ENCODE measurements around the gene POLG.
A peak's percentile ranks its signal among the peaks of the same experiment; 100 is the strongest.

Gene POLG

GRCh38 chr15:89356634-89357298 lies 22.1 kb upstream of the POLG start:
- peak; percentile 18 for DNase-seq

GRCh38 chr15:89353991-89354390 lies 19.4 kb upstream of the POLG start:
- DNase-seq, result no peak

GRCh38 chr15:89352476-89352875 lies 17.9 kb upstream of the POLG start:
- DNase-seq, result no peak

GRCh38 chr15:89349206-89349558 lies 14.6 kb upstream of the POLG start:
- no peak for DNase-seq

- no peak for DNase-seq
Observed at GRCh38 chr15:89346516-89347231, 12.1 kb upstream of the POLG start.

GRCh38 chr15:89345248-89345647 lies 10.6 kb upstream of the POLG start:
- no peak for DNase-seq

GRCh38 chr15:89342840-89343239 lies 8.2 kb upstream of the POLG start:
- no peak for DNase-seq

- no peak for DNase-seq
Observed at GRCh38 chr15:89341316-89342005, 6.8 kb upstream of the POLG start.

GRCh38 chr15:89340573-89340972 lies 5.9 kb upstream of the POLG start:
- no peak for DNase-seq

- no peak for DNase-seq
Observed at GRCh38 chr15:89338036-89338435, 3.4 kb upstream of the POLG start.

- DNase-seq, result no peak
Observed at GRCh38 chr15:89335298-89336041, 846 bp upstream of the POLG start.

- no peak for DNase-seq
Observed at GRCh38 chr15:89333959-89334509, 590 bp downstream of the POLG start.

GRCh38 chr15:89333011-89333860 lies 1.4 kb downstream of the POLG start:
- no peak for DNase-seq

- DNase-seq, result peak; percentile 24
Observed at GRCh38 chr15:89332446-89332845, 2.2 kb downstream of the POLG start.

GRCh38 chr15:89330881-89331595 lies 3.6 kb downstream of the POLG start:
- no peak for DNase-seq

- no peak for DNase-seq
Observed at GRCh38 chr15:89330119-89330518, 4.5 kb downstream of the POLG start.

GRCh38 chr15:89329329-89330084 lies 5.1 kb downstream of the POLG start:
- DNase-seq, result peak; percentile 64

- no peak for DNase-seq
Observed at GRCh38 chr15:89328398-89329254, 6.0 kb downstream of the POLG start.

GRCh38 chr15:89327113-89327512 lies 7.5 kb downstream of the POLG start:
- DNase-seq, result no peak

- no peak for DNase-seq
Observed at GRCh38 chr15:89326316-89326715, 8.3 kb downstream of the POLG start.

All from activated CD4-positive, alpha-beta T cell treated with anti-CD3 and anti-CD28 coated beads, Interleukin-2, amount 50 U/mL, for 16 hours (primary cell).